ENCODE results near the gene PHACTR3.

DNA sequence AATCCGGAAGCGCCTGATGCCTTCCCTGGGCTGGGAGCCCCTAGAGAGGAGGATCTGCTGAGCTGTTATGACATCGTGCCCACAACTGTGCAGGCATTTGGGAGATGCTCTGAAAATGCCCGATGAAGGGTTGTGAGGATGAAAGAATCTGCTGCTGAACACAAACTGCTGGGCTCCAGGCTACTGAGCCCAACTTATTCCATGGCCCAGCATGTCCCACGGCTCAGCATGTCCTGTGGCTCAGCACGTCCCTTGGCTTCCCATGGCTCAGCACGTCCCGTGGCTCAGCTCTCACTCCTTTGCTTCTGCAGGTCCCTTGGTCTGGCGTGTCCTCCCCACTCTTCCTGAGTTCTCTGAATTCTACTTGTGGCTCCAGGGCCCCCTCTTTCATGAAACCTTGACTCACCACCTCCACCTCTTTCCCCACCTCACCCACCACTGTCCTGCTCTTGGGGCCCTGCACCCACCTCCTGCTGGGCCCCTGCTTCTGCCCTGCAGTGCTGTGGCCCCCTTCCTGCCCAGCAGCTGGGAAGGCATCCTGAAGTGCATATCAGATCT, 80.4 kb downstream of the PHACTR3 start:
- no peak for TF ChIP-seq EP300 (IDR thresholded peaks at IDR 0.05; ENCODE audit: borderline replicate concordance)
- no peak for TF ChIP-seq REST (IDR thresholded peaks at IDR 0.05; ENCODE audit: low read depth)
- TF ChIP-seq YY1 (IDR thresholded peaks at IDR 0.05; ENCODE audit: low read depth), result no peak
- no peak for TF ChIP-seq EGR1 (IDR thresholded peaks at IDR 0.05)
- TF ChIP-seq, protein P1, sequence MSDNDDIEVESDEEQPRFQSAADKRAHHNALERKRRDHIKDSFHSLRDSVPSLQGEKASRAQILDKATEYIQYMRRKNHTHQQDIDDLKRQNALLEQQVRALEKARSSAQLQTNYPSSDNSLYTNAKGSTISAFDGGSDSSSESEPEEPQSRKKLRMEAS (IDR thresholded peaks at IDR 0.05), result no peak

Measured in Ishikawa (cell line).